B cell (primary cell): ENCODE results near the gene KLHL3. TPM values are rescaled to one million over a fixed set of nuclear protein-coding genes. Genes with fewer than 3 reads are reported as not detected.
A peak's percentile ranks its signal among the peaks of the same experiment; 100 is the strongest.

ENCODE experiments used
- ATAC-seq: fragments of 200-7000 bp; cut with Tn5 transposase; one replicate; pipeline ENCODE4 v1.10.0; 2021; ENCODE audit warnings: low read depth, mild to moderate bottlenecking, moderate number of reproducible peaks, moderate library complexity
- CTCF ChIA-PET: fragments of 350-600 bp; sonication (Branson Sonifier 250); formaldehyde crosslinking; loops from one replicate; lab custom pipeline; 2021; ENCODE audit warnings: antibody characterized with exemption, inconsistent platforms; lab: Charles Lee
- POLR2A ChIA-PET: fragments of 350-600 bp; sonication (Branson Sonifier 250); formaldehyde crosslinking; loops from one replicate; lab custom pipeline; 2021; ENCODE audit warnings: antibody characterized with exemption; lab: Charles Lee
- DNase-seq: peaks from one replicate; pipeline ENCODE4 v3.0.0; 2013
- H2AFZ ChIP-seq: 2 replicates; pipeline ENCODE4 v1.6.1; 2012; ENCODE audit warnings: mild to moderate bottlenecking, low read depth, low read length; ENCODE audit not compliant: insufficient read depth, poor library complexity, severe bottlenecking
- H3K27ac ChIP-seq, 2 donors: 1 replicate in 1 of 2; 2 replicates in 1 of 2; pipeline ENCODE4 v1.5.1; 2012 to 2013; ENCODE audit warnings: low read length in 2 of 2, mild to moderate bottlenecking in 2 of 2, moderate library complexity in 1 of 2
- H3K27me3 ChIP-seq, 4 experiments: fragments of 200-600 bp in 1 of 4; sonication (generic) in 1 of 4; replicated peaks in 1 of 4; 1 replicate in 2 of 4; 2 replicates in 2 of 4; pipeline versions ENCODE4 v1.6.1 to v1.7.0; 2013 to 2016; ENCODE audit warnings: low read length in 3 of 4, mild to moderate bottlenecking in 2 of 4, mixed read lengths in 1 of 4, moderate library complexity in 1 of 4; ENCODE audit not compliant: insufficient read depth in 4 of 4, control insufficient read depth in 3 of 4; ENCODE audit errors: control extremely low read depth in 1 of 4
- H3K36me3 ChIP-seq, 2 experiments: replicated peaks in 1 of 2; 1 replicate in 1 of 2; 2 replicates in 1 of 2; pipeline versions ENCODE4 v1.6.1 to v1.7.1; 2013; ENCODE audit warnings: low read length in 1 of 2; ENCODE audit not compliant: insufficient read depth in 2 of 2, control insufficient read depth in 1 of 2; ENCODE audit errors: control extremely low read depth in 1 of 2, extremely low read depth in 1 of 2
- H3K4me1 ChIP-seq, 2 donors: fragments of 200-600 bp in 1 of 2; sonication (generic) in 1 of 2; 1 replicate in 1 of 2; 2 replicates in 1 of 2; pipeline versions ENCODE4 v1.5.1 to v1.6.1; 2013 to 2017; ENCODE audit warnings: low read length in 2 of 2; ENCODE audit not compliant: control insufficient read depth in 2 of 2, insufficient read depth in 2 of 2
- H3K4me2 ChIP-seq: replicated peaks from 2 replicates; pipeline ENCODE3; 2012; ENCODE audit warnings: mild to moderate bottlenecking, low read depth, low read length; ENCODE audit not compliant: poor library complexity, severe bottlenecking
- H3K4me3 ChIP-seq, 5 experiments: fragments of 200-600 bp in 1 of 5; sonication (generic) in 1 of 5; 1 replicate in 3 of 5; 2 replicates in 2 of 5; pipeline versions ENCODE4 v1.5.1 to v1.7.0; 2011 to 2016; ENCODE audit warnings: low read length in 4 of 5, mild to moderate bottlenecking in 4 of 5, low read depth in 2 of 5, control low read depth in 1 of 5, moderate library complexity in 1 of 5; ENCODE audit not compliant: insufficient read depth in 1 of 5; ENCODE audit errors: control extremely low read depth in 1 of 5, extremely low read depth in 1 of 5
- H3K79me2 ChIP-seq: fragments of 200-600 bp; sonication (generic); one replicate; pipeline ENCODE4 v1.6.0; 2016; ENCODE audit warnings: low read length; ENCODE audit not compliant: control insufficient read depth, insufficient read depth
- H3K9ac ChIP-seq: fragments of 200-600 bp; sonication (generic); 2 replicates; pipeline ENCODE4 v1.6.1; 2017; ENCODE audit warnings: mild to moderate bottlenecking, low read length, moderate library complexity
- H3K9me3 ChIP-seq, 3 donors: one replicate each; pipeline versions ENCODE4 v1.6.1 to v1.7.1; 2013; ENCODE audit warnings: low read length in 2 of 3; ENCODE audit not compliant: control insufficient read depth in 2 of 3, insufficient read depth in 1 of 3; ENCODE audit errors: control extremely low read depth in 1 of 3
- H4K20me1 ChIP-seq: 2 replicates; pipeline ENCODE4 v1.6.0; 2012; ENCODE audit warnings: mild to moderate bottlenecking, low read length; ENCODE audit not compliant: insufficient read depth, control insufficient read depth, poor library complexity, severe bottlenecking
- H3K27ac Mint-ChIP-seq: one replicate; pipeline ENCODE4 v1.8.0; 2021; ENCODE audit warnings: mixed read lengths
- H3K27me3 Mint-ChIP-seq: one replicate; pipeline ENCODE4 v1.8.0; 2021; ENCODE audit warnings: mixed read lengths
- H3K4me1 Mint-ChIP-seq: one replicate; pipeline ENCODE4 v1.8.0; 2021; ENCODE audit warnings: mixed read lengths
- H3K4me3 Mint-ChIP-seq: one replicate; pipeline ENCODE4 v1.8.0; 2021; ENCODE audit warnings: mixed read lengths
- H3K9me3 Mint-ChIP-seq: one replicate; pipeline ENCODE4 v1.8.0; 2022; ENCODE audit warnings: mixed read lengths; ENCODE audit not compliant: insufficient read depth
- EZH2 ChIP-seq: IDR thresholded peaks from 2 replicates; pipeline ENCODE4 v1.6.1; 2012; ENCODE audit warnings: borderline replicate concordance, low read depth, mild to moderate bottlenecking, moderate library complexity, low read length; ENCODE audit not compliant: insufficient read depth, poor library complexity, severe bottlenecking
- WGBS: methylation state at CpG from one replicate; pipeline ENCODE4 v1.1.5; 2013; ENCODE audit warnings: missing lambda C conversion rate; ENCODE audit not compliant: insufficient coverage; 5-methylcytosine and 5-hydroxymethylcytosine counted together
- intact Hi-C: fragments of 100-400 bp; cut with micrococcal nuclease; formaldehyde crosslinking; loops from one replicate; pipeline ENCODE4 v1.10.0; 2022
- polyA plus RNA-seq: library from polyadenylated mRNA; depleted of rRNA; stranded (reverse); fragments of >200 nt; gene quantifications from 2 replicates; pipeline ENCODE4 v1.2.3, GENCODE V29; 2012
- total RNA-seq, 2 donors: library from RNA; stranded (reverse); fragments of 120-200 nt in 1 of 2; gene quantifications; 1 replicate in 1 of 2; 2 replicates in 1 of 2; pipeline versions ENCODE4 v1.2.3 to v1.2.4, GENCODE V29; 2013 to 2022
- TF ChIP-seq, protein P1 (sequence below): fragments of 200-600 bp; IDR thresholded peaks from one replicate; pipeline ENCODE4 v1.8.0; 2022; ENCODE audit warnings: antibody characterized with exemption, mild to moderate bottlenecking

The KLHL3 gene
- total and polyA plus RNA-seq, 2 donors (not counting 1 experiment from before 2014, with no cell fraction given): 3.3 to 4.5 TPM

DNA sequence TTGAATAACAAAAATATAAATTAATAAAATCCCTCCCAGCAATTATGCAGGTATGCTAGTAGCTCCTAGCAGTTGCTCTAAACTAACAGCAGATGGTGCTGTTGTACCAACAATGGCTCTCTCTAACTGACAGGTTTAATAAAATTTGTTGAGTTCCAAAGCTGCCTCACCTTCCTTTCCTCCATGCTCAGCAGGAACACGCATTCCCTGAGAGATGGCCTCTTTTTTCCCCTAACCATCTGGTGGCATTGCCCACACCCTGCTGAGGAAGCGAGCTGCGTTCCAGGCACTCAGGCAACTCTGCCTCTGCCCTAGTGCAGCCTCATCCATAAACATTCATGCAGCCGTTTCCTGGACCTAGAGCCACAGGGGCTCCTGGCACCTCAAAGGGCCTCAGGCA, 106.2 kb downstream of the KLHL3 start:
- H3K27ac Mint-ChIP-seq: no peak overlapping the region
- CTCF ChIA-PET: interaction anchor here (0.6 to 9.0 kb wide), 24 partner anchors 9 to 503 kb away, joined by 3 to 128 read pairs (median 6); partner anchors contain the start of gene KLHL3

GRCh38 chr5:137627706-137628105, 108.2 kb downstream of the KLHL3 start:
- Histone ChIP-seq H3K36me3 (no peaks in the 10 kb centered on the region), H3K79me2 (no peaks in the 10 kb centered on the region), H3K4me3 (no peak overlapping the region), H3K27me3 (no peaks in the 10 kb centered on the region), H3K27ac (no peak overlapping the region), H3K9me3 (no peaks in the 10 kb centered on the region), H3K9ac (no peak overlapping the region), H3K4me2 (no peak overlapping the region), H3K4me1 (no peaks in the 10 kb centered on the region), H4K20me1 (no peaks in the 10 kb centered on the region), H2AFZ (no peak overlapping the region)
- CTCF ChIA-PET: interaction anchor here (0.9 to 9.0 kb wide), 3 partner anchors 109 to 441 kb away, joined by 3 to 128 read pairs (median 9); partner anchors contain the start of gene KLHL3
- intact Hi-C loops: no loop called here
- H3K9me3 Mint-ChIP-seq: no peaks in the 10 kb centered on the region
- 93% methylated on average over 3 of the region's 3 CpGs for WGBS
- peaks cover 4% of the 10 kb centered on the region for H3K4me1 Mint-ChIP-seq
- DNase-seq (no peak), ATAC-seq (no peak)
- H3K4me3 Mint-ChIP-seq: no peak overlapping the region
- POLR2A ChIA-PET: no interaction called here
- no peak overlapping the region for H3K27ac Mint-ChIP-seq
- TF ChIP-seq, protein P1, sequence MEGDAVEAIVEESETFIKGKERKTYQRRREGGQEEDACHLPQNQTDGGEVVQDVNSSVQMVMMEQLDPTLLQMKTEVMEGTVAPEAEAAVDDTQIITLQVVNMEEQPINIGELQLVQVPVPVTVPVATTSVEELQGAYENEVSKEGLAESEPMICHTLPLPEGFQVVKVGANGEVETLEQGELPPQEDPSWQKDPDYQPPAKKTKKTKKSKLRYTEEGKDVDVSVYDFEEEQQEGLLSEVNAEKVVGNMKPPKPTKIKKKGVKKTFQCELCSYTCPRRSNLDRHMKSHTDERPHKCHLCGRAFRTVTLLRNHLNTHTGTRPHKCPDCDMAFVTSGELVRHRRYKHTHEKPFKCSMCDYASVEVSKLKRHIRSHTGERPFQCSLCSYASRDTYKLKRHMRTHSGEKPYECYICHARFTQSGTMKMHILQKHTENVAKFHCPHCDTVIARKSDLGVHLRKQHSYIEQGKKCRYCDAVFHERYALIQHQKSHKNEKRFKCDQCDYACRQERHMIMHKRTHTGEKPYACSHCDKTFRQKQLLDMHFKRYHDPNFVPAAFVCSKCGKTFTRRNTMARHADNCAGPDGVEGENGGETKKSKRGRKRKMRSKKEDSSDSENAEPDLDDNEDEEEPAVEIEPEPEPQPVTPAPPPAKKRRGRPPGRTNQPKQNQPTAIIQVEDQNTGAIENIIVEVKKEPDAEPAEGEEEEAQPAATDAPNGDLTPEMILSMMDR: no peak
- TF ChIP-seq EZH2: no peak
- no peaks in the 10 kb centered on the region for H3K27me3 Mint-ChIP-seq

More for the DNA sequence above, 106.2 kb downstream of the KLHL3 start:
- H3K27me3 ChIP-seq: no peaks in the 10 kb centered on the region
- DNase-seq (peak; percentile 58), ATAC-seq (peak; percentile 51)
- H3K4me2 ChIP-seq: no peak overlapping the region
- intact Hi-C loops: loop anchor here (1.0 kb wide), 1 partner anchor 114 kb away; no protein-coding TSS in a partner anchor
- H3K4me1 ChIP-seq: no peaks in the 10 kb centered on the region
- TF ChIP-seq, protein P1: peak; percentile 95
- no peak for TF ChIP-seq EZH2
- no peaks in the 10 kb centered on the region for H4K20me1 ChIP-seq
- H3K4me3 ChIP-seq: no peak overlapping the region
- no peaks in the 10 kb centered on the region for H3K36me3 ChIP-seq
- H3K9ac ChIP-seq: no peak overlapping the region
- POLR2A ChIA-PET: no interaction called here
- no peak overlapping the region for H3K27ac ChIP-seq
- H3K4me3 Mint-ChIP-seq: no peak overlapping the region
- 42% methylated on average over 4 of the region's 4 CpGs for WGBS
- H3K9me3 Mint-ChIP-seq: no peaks in the 10 kb centered on the region
- no peaks in the 10 kb centered on the region for H3K79me2 ChIP-seq
- H3K9me3 ChIP-seq: no peaks in the 10 kb centered on the region
- H3K4me1 Mint-ChIP-seq: no peaks in the 10 kb centered on the region
- no peaks in the 10 kb centered on the region for H3K27me3 Mint-ChIP-seq
- H2AFZ ChIP-seq: no peak overlapping the region
